Limb (tissue), 2 donors: ENCODE measurements around the gene FGGY.
"Not testable (repeated sequence)": the region's sequence is repeated elsewhere in the genome, so short reads cannot be mapped to it uniquely, and the experiment has no call there.

Experiments used
- DNase-seq, 2 donors: peaks; one replicate each; pipeline ENCODE4 v3.0.0-alpha.2; 2016; ENCODE audit errors: extremely low spot score in 2 of 2

FGGY gene

DNA sequence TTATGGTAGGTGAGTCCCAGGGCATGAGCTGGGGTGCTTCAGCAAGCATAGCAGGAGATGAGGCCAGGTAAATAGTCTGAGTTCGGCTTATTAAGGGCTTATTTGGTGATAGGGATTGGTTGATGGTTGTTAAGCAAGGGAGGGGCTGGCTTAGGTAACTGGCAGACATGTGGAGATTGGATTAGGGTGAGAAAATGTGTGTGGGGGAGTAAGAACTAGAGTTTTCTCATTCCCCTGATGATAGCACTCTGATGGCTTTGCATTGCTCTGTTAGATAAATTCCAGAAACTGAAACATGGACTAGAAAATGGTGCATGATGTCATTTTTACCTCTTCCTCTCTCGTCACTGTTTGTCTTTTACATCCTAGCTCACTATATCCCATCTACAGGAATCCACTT is 53.6 kb downstream of the FGGY start:
- no peak for DNase-seq

- DNase-seq: no peak
Measured at GRCh38 chr1:59352065-59352464, 55.2 kb downstream of the FGGY start.

DNA sequence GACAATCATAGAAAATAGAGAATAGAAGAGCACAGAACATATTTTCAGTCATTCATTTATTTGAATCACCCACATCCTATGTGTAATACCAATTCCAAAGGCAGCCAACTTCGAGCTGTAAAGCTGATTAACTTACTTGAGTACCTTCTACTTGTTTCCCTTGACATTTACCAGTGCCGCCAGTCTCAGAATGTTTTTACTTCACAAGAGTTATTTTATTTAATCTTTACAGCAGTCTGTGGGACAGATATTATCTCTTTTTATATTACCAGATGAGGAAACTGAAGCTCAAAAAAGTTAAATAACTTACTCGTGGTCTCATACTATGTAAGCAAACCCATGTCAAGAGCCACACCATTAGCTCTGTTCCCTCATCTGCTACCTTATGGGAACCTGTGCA is 56.6 kb downstream of the FGGY start:
- no peak for DNase-seq

DNA sequence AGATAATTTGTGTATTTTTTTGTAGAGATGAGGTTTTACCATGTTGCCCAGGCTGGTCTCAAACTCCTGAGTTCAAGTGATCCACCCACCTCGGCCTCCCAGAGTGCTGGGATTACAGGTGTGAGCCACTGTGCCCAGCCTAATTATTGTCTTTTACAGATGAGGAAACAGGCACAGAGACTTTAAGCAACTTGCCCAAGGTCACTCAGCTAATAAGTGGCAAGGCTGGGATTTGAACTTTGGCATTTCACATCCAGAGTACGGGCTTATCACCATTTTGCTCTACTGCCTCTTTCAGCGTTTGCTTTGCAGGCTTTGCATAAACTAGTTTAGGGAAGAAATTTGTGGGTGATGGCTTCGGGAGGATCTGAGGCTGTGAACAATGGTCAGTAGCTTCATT is 57.3 kb downstream of the FGGY start:
- DNase-seq: not testable (repeated sequence)

DNA sequence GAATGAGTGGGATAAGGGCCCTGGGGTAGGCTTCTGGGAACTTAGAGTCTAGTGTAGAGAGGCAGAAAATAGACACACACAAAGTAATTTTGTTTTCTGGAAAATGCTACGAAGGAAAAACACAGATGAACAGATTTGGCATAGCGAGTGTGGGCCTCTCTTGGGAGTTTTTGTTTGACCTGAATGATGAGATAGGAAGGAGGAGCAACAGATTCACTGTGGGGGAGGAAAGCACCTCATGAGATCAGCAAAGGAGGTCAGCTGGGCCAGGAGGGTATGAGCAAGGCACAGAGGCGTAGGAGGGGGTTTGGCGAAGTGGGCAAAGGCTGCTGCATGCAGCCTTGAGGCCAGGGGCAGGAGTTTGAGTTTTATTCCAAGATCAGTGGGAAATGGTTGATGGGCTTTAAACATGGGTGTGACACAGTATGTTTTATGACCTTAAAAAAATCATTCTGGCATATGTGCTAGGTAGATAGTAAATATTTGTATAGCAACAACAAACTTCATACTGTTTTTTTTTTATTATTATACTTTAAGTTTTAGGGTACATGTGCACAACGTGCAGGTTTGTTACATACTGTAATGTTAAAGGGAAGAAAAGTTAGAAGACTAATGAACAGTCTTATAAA is 57.9 kb downstream of the FGGY start:
- DNase-seq: no peak

DNA sequence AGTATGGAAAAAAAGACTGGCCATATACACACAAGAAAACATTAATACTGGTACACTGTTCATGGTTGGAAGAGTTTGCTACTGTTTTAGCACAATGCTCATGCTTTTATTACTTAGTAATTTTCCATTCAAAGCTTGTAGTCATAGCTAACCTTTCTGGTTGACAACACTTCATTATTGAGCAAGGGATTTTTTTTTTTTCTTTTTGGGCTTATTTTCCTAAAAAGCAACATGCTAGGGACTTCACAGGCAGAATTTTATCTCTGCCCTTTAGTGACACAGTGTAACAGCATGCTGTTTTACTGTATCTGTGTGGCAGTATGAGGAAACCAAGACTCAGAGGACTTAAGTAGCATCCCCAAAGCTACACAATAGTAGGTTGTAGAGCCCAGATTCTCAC is 58.5 kb downstream of the FGGY start:
- no peak for DNase-seq

DNA sequence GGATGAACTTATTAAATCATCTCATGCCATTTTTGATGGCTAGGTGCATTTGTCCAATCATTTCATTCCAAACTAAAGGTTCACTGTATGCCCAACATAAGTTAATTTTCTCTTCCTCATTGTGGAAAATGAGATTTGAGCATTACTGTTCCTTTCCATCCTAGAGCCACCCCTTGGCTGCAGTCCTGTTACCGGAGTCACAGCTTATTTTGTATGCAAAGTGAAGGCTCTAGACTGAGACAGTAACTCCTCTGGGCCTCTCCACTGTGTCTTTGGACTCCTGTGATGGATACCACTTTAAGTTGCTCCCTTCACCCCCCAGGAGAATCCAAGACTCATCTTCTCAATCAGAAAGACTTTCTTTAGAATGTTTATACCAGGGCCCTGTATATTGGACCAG is 59.7 kb downstream of the FGGY start:
- no peak for DNase-seq

DNA sequence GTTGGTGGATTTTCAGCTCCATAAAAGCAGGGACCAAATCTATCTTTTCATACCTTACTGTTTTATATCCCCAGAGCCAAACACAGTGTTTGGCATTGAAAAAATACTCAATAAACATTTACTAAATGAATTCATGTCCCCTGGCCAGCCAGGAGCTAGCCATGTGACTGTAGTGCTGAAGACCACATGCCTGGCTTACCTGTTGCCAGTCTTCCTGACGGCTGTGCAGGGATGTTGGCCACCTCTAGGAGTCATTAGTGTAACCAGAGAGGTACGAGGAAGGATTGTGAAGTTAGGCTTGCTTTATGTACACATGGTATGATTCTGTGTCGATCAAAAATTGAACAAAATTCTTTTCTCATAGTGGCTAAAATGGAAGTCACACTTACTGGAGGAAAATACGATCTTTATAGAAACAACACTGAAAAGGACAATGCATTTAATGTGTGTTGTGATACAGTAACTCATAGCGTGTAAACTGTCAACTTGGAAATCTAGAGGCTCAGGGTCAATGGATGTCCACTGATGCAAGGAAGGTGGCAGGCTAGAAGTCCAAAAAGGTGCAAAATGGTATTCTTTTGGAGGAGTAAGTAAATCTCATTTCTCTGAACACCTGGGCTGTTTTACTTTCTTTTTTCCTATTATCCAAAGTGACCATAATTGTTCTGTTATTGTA is 60.9 kb downstream of the FGGY start:
- no peak for DNase-seq

DNA sequence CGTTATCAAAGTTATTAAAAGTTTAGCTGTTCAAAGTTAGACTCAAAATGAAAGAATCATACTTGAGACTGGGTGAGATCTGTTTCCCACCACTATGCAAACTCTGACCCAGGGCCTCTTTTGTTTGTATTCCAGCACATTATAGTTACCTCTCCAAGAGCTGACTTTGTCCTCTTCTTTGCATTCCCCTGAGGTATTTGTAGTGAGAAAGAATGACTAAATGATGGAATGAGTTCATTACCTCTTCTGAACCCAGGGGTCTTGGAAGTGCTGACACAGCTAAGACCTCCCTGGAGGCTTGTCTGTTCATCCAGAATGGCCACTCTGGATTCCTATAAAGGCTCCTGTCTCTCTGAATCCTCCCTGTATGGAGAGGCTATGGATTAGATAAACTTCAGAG is 62.4 kb downstream of the FGGY start:
- DNase-seq: no peak

DNA sequence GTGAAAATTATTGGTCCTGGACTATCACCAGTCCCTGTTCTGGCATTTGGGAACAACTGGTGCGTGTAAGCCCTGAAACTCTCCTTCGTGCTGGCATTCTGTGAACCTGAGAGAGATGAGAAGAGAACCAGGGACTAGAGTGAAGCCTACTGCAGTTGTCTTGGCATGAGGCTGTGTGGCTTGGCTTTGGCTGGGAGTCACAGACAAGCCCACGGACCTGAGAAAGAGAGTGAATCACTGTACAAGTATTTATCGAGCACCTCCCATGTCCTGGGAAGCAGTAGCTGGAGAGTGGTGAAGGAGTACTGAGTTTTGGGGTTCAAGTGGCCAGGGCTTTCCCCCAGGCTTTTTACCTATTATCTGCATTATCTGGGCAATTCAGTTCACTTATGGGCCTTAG is 63.3 kb downstream of the FGGY start:
- DNase-seq: no peak

DNA sequence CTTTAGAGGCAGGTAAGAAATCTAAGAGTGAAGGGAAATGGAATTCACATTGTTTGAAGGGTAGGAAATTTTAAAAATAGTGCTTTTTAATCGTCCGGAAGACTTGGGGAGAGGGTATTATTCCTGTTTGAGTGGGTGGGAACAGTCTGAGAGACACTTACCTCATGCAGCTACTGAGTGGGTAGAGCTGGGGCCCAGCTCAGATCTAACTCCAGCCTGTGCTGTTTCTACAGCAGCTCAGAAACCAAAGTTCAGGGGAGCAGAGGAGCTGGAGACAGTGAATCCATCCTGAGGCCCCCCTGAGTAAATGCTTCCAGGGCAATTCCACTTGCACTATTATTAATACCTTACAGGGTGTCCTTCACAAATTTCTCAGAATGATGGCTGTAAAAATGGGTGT is 63.8 kb downstream of the FGGY start:
- DNase-seq: no peak

DNA sequence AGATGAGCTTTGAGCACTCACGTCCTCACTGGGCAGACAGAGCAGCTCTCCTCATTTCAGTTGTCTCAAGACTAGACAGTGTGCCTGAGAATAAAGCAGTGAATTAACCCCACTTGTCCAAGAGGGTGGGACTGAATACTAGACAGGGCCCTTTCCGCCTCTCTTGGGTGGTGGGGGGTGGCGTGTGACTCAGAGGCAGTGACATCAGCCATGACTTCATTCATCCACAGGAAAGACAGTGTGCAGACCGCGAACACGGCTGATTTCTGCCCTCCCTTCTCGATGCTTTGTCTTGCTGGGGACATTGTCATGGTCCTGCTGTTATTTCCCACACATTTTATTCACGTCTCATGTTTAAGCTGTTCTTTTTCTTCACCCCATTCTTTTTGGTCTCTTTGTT is 64.9 kb downstream of the FGGY start:
- DNase-seq: no peak

GRCh38 chr1:59364037-59364436 is 67.1 kb downstream of the FGGY start:
- no peak for DNase-seq

- DNase-seq: no peak
Measured at GRCh38 chr1:59366346-59366745, 69.5 kb downstream of the FGGY start.

GRCh38 chr1:59367301-59368007 is 70.6 kb downstream of the FGGY start:
- DNase-seq: peak in 1 of 2 donors; percentile 57

GRCh38 chr1:59368008-59368670 is 71.2 kb downstream of the FGGY start:
- no peak for DNase-seq

DNA sequence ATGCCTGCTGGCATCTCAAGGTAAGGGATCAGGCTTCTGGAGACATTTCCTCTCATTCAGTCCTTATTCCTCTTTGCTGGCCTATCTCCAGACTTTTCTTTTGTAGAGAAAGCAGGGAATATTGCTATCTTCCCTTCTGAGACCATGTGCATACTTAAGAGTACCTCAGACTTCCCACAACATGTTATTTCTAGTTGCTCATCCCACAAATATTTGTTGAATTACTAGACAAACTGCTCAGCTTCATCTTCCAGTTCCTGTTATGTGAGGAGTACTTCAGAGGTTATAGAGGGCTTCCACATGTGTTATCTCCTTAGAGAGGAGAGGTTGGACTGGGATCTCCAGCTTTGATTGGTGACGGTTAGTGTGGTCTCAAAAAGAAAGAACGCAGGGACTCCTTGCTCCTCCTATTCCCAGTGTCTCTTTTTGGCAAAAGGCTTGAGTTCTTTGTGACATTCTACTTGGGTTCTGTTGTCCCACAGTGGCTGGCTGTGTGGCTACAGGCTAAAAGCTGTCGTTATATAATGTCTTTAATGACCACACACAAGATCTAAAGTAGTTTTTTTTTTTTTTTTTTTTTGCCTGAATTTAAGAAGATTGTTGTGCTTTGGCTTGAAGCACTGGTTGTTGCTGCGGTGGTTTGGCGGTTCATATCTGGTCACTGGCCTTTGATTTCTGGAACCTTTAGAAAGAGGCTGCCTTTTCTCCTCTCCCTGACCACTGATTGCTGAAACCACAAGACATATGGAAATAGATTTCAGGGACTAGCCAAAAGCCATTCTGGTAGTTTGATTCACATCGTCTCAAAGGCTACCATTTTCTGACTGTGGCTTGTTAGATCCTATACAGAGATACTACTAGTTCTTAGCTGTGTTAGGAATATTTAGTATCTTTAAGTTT is 78.7 kb downstream of the FGGY start:
- DNase-seq: peak in 1 of 2 donors; percentile 58

DNA sequence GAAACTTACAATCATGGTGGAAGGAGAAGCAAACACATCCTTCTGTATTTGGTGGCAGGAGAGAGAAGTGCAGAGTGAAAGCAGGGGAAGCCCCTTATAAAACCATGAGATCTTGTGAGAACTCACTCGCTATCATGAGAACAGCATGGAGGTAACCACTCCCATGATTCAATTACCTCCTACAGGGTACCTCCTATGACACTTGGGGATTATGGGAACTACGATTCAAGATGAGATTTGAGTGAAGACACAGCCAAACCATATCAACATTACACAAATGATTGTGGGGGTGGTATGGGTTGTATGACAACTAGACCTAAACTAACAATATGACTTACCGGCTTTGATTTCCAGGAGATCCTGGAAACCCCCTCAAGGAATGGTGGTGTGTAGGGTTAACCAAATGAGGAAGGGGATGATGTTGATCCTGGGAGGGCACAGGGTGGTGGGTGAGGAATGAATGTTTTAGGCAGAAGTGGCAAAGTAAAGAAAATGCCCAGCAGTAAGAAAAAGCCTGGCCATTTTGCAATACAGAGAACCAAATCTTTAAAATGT is 80.5 kb downstream of the FGGY start:
- DNase-seq: no peak

DNA sequence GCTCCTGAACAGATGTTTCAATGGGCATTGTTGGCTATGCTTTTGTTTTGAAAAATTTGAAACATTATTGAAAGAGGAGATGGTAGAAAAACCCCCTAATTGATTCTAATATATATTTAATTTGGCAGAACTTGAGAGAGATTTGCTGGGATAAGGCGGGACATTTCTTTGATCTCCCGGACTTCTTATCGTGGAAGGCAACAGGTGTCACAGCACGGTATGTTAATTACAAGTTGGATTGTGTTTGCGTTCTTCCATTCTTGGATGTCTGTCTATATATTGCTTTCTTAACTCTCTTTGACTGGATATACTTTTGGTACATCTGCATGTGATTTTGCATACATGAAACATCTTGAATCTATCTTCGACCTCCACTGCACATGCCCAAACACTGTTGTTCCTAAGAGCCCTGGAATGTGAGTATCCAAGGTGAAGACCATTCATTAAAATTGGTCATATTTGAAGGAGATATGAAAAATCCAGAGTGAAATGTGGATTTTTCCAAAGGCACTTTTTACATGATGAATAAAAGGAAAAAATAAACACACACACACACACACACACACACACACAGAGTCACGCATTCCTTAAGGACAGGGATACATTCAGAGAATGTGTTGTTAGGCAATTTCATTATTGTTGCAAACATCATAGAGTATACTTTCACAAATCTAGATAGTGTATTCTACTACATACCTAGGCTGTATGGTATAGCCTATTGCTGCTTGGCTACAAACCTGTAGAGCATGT is 81.9 kb downstream of the FGGY start:
- DNase-seq: no peak

DNA sequence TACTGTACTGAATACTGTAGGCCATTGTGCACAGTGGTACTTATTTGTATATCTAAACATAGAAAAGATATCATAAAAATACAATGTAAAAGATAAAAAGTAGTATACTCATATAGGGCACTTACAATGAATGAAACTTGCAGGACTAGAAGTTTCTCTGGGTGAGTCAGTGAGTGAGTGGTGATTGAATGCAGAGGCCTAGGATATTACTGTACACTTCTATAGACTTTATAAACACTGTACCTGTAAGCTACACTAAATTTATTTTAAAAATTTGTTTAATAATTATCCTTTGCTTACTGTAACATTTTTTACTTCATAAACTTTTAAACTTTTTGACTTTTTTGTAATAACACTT is 82.5 kb downstream of the FGGY start:
- DNase-seq: no peak
